ENCODE data around the gene METTL18. TPM values are rescaled to one million over a fixed set of nuclear protein-coding genes. Genes with fewer than 3 reads are reported as not detected.

METTL18 gene
- polyA plus RNA-seq, 1 donor from 2014 or later: 7.0 TPM

- no peak for TF ChIP-seq SMC3 (conservative IDR thresholded peaks at IDR 0.05; ENCODE audit: poor library complexity)
- no peaks in the 10 kb centered on the region for H3K9me2 ChIP-seq (ENCODE audit: insufficient read depth, low read length)
- no peak overlapping the region for H3K27ac ChIP-seq (ENCODE audit: low read length)
- no peak overlapping the region for H3K4me3 ChIP-seq (ENCODE audit: low read length)
- no peaks in the 10 kb centered on the region for H3K36me3 ChIP-seq (ENCODE audit: insufficient read depth, low read length)
- no peak overlapping the region for H3K9ac ChIP-seq (ENCODE audit: low read length)
- no peak overlapping the region for H2AFZ ChIP-seq (ENCODE audit: low read depth, low read length)
- H3K4me2 ChIP-seq (ENCODE audit: low read length): no peak overlapping the region
- H3K27me3 ChIP-seq (ENCODE audit: insufficient read depth, low read depth, low read length): no peaks in the 10 kb centered on the region
- H3K79me2 ChIP-seq (replicated peaks; ENCODE audit: insufficient read depth, low read length): no peaks in the 10 kb centered on the region
- no peaks in the 10 kb centered on the region for H3K9me3 ChIP-seq (ENCODE audit: low read length)
- no peaks in the 10 kb centered on the region for H3F3A ChIP-seq (ENCODE audit: insufficient read depth, low read length, poor library complexity, severe bottlenecking)
- H4K20me1 ChIP-seq (ENCODE audit: insufficient read depth): no peaks in the 10 kb centered on the region
These were observed 14.7 kb downstream of the METTL18 start for GRCh38 chr1:169779970-169780369.

- Histone ChIP-seq H2AFZ (ENCODE audit: low read depth, low read length) (no peak overlapping the region), H3K9me2 (ENCODE audit: insufficient read depth, low read length) (no peaks in the 10 kb centered on the region), H3K27me3 (ENCODE audit: insufficient read depth, low read depth, low read length) (no peaks in the 10 kb centered on the region)
These were observed 15.6 kb downstream of the METTL18 start for GRCh38 chr1:169779150-169779549.

More at GRCh38 chr1:169779150-169779549, 15.6 kb downstream of the METTL18 start:
- Histone ChIP-seq H3K9ac (ENCODE audit: low read length) (no peak overlapping the region), H3K36me3 (ENCODE audit: insufficient read depth, low read length) (no peaks in the 10 kb centered on the region), H3F3A (ENCODE audit: insufficient read depth, low read length, poor library complexity, severe bottlenecking) (no peaks in the 10 kb centered on the region), H4K20me1 (ENCODE audit: insufficient read depth) (no peaks in the 10 kb centered on the region), H3K27ac (ENCODE audit: low read length) (no peak overlapping the region), H3K9me3 (ENCODE audit: low read length) (no peaks in the 10 kb centered on the region), H3K4me3 (ENCODE audit: low read length) (no peak overlapping the region), H3K79me2 (replicated peaks; ENCODE audit: insufficient read depth, low read length) (no peaks in the 10 kb centered on the region), H3K4me2 (ENCODE audit: low read length) (no peak overlapping the region)
- TF ChIP-seq REST (IDR thresholded peaks at IDR 0.05; ENCODE audit: borderline replicate concordance): no peak
- no peak for TF ChIP-seq MXI1 (conservative IDR thresholded peaks at IDR 0.05; ENCODE audit: poor library complexity, severe bottlenecking)
- no peak for TF ChIP-seq EP300 (conservative IDR thresholded peaks at IDR 0.05; ENCODE audit: poor library complexity, severe bottlenecking)
- no peak for TF ChIP-seq RAD21 (conservative IDR thresholded peaks at IDR 0.05)
- TF ChIP-seq POLR2AphosphoS5 (IDR thresholded peaks at IDR 0.05): no peak
- TF ChIP-seq SMC3 (conservative IDR thresholded peaks at IDR 0.05; ENCODE audit: poor library complexity): no peak
- TF ChIP-seq EZH2 (IDR thresholded peaks at IDR 0.05; ENCODE audit: borderline replicate concordance, insufficient read depth, low read length, poor library complexity, severe bottlenecking): no peak
- TF ChIP-seq TAF1 (IDR thresholded peaks at IDR 0.05; ENCODE audit: low read depth): no peak
- no peak for TF ChIP-seq CTCF (IDR thresholded peaks at IDR 0.05; ENCODE audit: poor library complexity, severe bottlenecking)
